Neural cell (in vitro differentiated cells): ENCODE results near the gene CELF5.

Experiments
- CTCF ChIP-seq: fragments of 450-650 bp; IDR thresholded peaks from 2 replicates; pipeline ENCODE4 v1.5.1; 2014; ENCODE audit warnings: antibody characterized with exemption, mild to moderate bottlenecking, moderate library complexity; ENCODE audit not compliant: poor library complexity, severe bottlenecking
- EZH2 ChIP-seq: fragments of 200-600, 300-800 bp; shearing (Covaris generic), sonication (generic); IDR thresholded peaks from 2 replicates; pipeline ENCODE4 v1.6.1; 2014; ENCODE audit warnings: antibody characterized with exemption, low read length, borderline replicate concordance, mild to moderate bottlenecking; ENCODE audit not compliant: insufficient read depth, poor library complexity, severe bottlenecking
- POLR2AphosphoS5 ChIP-seq: IDR thresholded peaks from 2 replicates; pipeline ENCODE4 v1.6.1; 2012
- TAF1 ChIP-seq: IDR thresholded peaks from 2 replicates; pipeline ENCODE4 v1.6.1; 2012; ENCODE audit warnings: low read depth
- TF ChIP-seq, protein P1 (sequence below): IDR thresholded peaks from 2 replicates; pipeline ENCODE4 v1.6.1; 2012; ENCODE audit warnings: borderline replicate concordance

DNA sequence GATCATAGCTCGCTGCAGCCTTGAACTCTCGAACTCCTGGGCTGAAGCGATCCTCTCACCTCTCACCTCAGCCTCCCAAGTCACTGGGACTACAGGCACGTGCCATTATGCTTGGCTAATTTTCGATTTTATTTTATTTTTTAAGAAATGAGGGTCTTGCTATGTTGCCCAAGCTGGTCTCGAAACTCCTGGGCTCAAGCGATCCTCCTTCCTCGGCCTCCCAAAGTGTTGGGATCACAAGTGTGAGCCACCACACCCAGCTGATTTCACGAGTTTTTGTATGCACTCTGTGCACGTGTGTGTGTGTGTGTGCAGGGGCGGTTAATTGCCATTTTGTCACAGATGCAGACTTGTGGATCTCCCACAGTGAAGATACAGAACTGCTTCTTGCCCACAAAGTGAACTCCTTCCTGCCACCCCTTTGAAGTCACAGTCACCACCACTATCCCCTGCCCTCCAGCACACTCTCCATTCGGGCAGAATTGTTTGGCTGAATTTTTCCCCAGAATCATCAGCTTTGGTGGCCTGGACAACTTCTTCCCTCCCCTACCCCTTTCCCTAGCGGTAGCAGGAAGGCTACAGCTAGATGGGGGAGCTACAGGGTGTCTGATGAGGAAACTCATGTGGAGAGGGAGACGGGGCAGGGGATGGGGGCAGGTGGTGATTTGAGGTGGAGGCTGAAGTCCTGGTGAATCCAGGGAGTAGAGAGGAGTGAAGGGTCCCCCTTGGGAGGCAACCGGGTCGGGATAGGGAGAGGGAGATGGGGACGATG lies 59.6 kb downstream of the CELF5 start:
- TF ChIP-seq CTCF (no peak), TAF1 (no peak), POLR2AphosphoS5 (no peak), EZH2 (no peak)
- TF ChIP-seq, protein P1, sequence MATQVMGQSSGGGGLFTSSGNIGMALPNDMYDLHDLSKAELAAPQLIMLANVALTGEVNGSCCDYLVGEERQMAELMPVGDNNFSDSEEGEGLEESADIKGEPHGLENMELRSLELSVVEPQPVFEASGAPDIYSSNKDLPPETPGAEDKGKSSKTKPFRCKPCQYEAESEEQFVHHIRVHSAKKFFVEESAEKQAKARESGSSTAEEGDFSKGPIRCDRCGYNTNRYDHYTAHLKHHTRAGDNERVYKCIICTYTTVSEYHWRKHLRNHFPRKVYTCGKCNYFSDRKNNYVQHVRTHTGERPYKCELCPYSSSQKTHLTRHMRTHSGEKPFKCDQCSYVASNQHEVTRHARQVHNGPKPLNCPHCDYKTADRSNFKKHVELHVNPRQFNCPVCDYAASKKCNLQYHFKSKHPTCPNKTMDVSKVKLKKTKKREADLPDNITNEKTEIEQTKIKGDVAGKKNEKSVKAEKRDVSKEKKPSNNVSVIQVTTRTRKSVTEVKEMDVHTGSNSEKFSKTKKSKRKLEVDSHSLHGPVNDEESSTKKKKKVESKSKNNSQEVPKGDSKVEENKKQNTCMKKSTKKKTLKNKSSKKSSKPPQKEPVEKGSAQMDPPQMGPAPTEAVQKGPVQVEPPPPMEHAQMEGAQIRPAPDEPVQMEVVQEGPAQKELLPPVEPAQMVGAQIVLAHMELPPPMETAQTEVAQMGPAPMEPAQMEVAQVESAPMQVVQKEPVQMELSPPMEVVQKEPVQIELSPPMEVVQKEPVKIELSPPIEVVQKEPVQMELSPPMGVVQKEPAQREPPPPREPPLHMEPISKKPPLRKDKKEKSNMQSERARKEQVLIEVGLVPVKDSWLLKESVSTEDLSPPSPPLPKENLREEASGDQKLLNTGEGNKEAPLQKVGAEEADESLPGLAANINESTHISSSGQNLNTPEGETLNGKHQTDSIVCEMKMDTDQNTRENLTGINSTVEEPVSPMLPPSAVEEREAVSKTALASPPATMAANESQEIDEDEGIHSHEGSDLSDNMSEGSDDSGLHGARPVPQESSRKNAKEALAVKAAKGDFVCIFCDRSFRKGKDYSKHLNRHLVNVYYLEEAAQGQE = no peak
